Right cardiac atrium (tissue), 5 donors: ENCODE results near the gene CAND2. TPM values are rescaled to one million over a fixed set of nuclear protein-coding genes. Genes with fewer than 3 reads are reported as not detected.
A peak's percentile ranks its signal among the peaks of the same experiment; 100 is the strongest.

Source experiments
- ATAC-seq, 2 donors: fragments of 200-7000 bp; cut with Tn5 transposase; one replicate each; pipeline versions ENCODE4 v1.8.0 to v1.9.1; 2020; ENCODE audit warnings: moderate library complexity in 2 of 2, mild to moderate bottlenecking in 1 of 2
- DNase-seq, 3 donors: peaks; one replicate each; pipeline ENCODE4 v3.0.0-alpha.2; 2020
- H3K27ac ChIP-seq: one replicate; pipeline ENCODE4 v1.5.1; 2013; ENCODE audit warnings: mild to moderate bottlenecking, low read length, control low read depth, moderate library complexity
- H3K27me3 ChIP-seq: one replicate; pipeline ENCODE4 v1.6.1; 2013; ENCODE audit not compliant: control insufficient read depth, insufficient read depth
- H3K4me1 ChIP-seq: one replicate; pipeline ENCODE4 v1.6.1; 2013; ENCODE audit warnings: low read length; ENCODE audit not compliant: control insufficient read depth, insufficient read depth
- H3K4me3 ChIP-seq: one replicate; pipeline ENCODE4 v1.5.1; 2013; ENCODE audit warnings: low read length, control low read depth
- H3K9me3 ChIP-seq: one replicate; pipeline ENCODE4 v1.6.1; 2013; ENCODE audit warnings: low read length; ENCODE audit not compliant: control insufficient read depth
- WGBS: extraction: QIAGEN DNeasy Blood & Tissue Kit; methylation state at CpG from one replicate; pipeline ENCODE4 v1.1.7; 2013; 5-methylcytosine and 5-hydroxymethylcytosine counted together
- intact Hi-C, 4 donors: fragments of 100-400 bp; cut with DNase I; formaldehyde crosslinking; loops; one replicate each; pipeline versions ENCODE4 v1.11.0 to v1.14.0; 2022 to 2023
- polyA plus RNA-seq: library from polyadenylated mRNA; stranded (reverse); fragments of 200-250 nt; gene quantifications from one replicate; pipeline ENCODE4 v1.2.3, GENCODE V29; 2013
- total RNA-seq, 4 donors: library from RNA; stranded (reverse); fragmentation: NEBNext Ultra II Directional; extraction: Animal tissue kit (Norgen Biotek cat#: 25700); gene quantifications; one replicate each; pipeline ENCODE4 v1.2.1, GENCODE V29; 2021
- donor health status: healthy with polysubstance abuse.
- donor health status: DM: no; HTN: yes; CAD: no.
- donor health status: DM: no; HTN: no; CAD: no.
- donor health status: DM: no; HTN: yes; CAD: no; lungs with severe emphysema.
- donor health status: DM: yes; HTN: yes; CAD: no.

CAND2 gene
- total and polyA plus RNA-seq, 5 donors = 33.2 to 63.6 (median 42.1) TPM

GRCh38 chr3:12756175-12756574, 40.3 kb upstream of the CAND2 start:
- ATAC-seq = no peak
- intact Hi-C loops = no loop called here
- no peak overlapping the region for H3K27ac ChIP-seq
- WGBS = 82% methylated on average over 4 of the region's 4 CpGs
- DNase-seq = no peak
- H3K4me3 ChIP-seq = no peak overlapping the region
- H3K9me3 ChIP-seq = no peaks in the 10 kb centered on the region
- peaks cover 10% of the 10 kb centered on the region for H3K4me1 ChIP-seq
- H3K27me3 ChIP-seq = no peaks in the 10 kb centered on the region

GRCh38 chr3:12756635-12757034, 39.8 kb upstream of the CAND2 start:
- Histone ChIP-seq H3K4me3 (no peak overlapping the region), H3K4me1 (peaks cover 10% of the 10 kb centered on the region), H3K9me3 (no peaks in the 10 kb centered on the region), H3K27me3 (no peaks in the 10 kb centered on the region), H3K27ac (no peak overlapping the region)
- intact Hi-C loops = no loop called here
- DNase-seq (no peak), ATAC-seq (no peak)
- 98% methylated on average over 3 of the region's 3 CpGs for WGBS

- intact Hi-C loops = no loop called here
- Histone ChIP-seq H3K9me3 (no peaks in the 10 kb centered on the region), H3K27ac (peak overlapping the region; percentile 1), H3K4me1 (peaks cover 10% of the 10 kb centered on the region), H3K27me3 (no peaks in the 10 kb centered on the region), H3K4me3 (no peak overlapping the region)
- 15% methylated on average over 5 of the region's 5 CpGs for WGBS
- peak; percentile 80 to 81 for ATAC-seq
- DNase-seq = peak; percentile 66 to 87 (median 82)
These were observed 38.3 kb upstream of the CAND2 start for GRCh38 chr3:12758025-12758781.

- no peak within 1 kb of the TSS for H3K4me3 ChIP-seq
- peaks cover 10% of the 10 kb centered on the region for H3K4me1 ChIP-seq
- 74% methylated on average over 10 of the region's 10 CpGs for WGBS
- H3K27me3 ChIP-seq = no peaks in the 10 kb centered on the region
- peak within 1 kb of the TSS; percentile 1 for H3K27ac ChIP-seq
- intact Hi-C loops = no loop called here
- H3K9me3 ChIP-seq = no peaks in the 10 kb centered on the region
- ATAC-seq (peak; percentile 7 to 19), DNase-seq (no peak)
These were observed 37.3 kb upstream of the CAND2 start, which contains the start of gene TMEM40 for GRCh38 chr3:12759097-12759679. TSS of gene TMEM40 (minus strand) at chr3:12759259. CDS start at chr3:12749832, 9,427 bp downstream.

- H3K27me3 ChIP-seq = no peaks in the 10 kb centered on the region
- DNase-seq = no peak
- no peak overlapping the region for H3K4me3 ChIP-seq
- ATAC-seq = no peak
- intact Hi-C loops = no loop called here
- 73% methylated on average over 8 of the region's 8 CpGs for whole genome bisulfite sequencing
- H3K9me3 ChIP-seq = no peaks in the 10 kb centered on the region
- H3K4me1 ChIP-seq = peaks cover 10% of the 10 kb centered on the region
- no peak overlapping the region for H3K27ac ChIP-seq
These were observed 36.6 kb upstream of the CAND2 start for GRCh38 chr3:12759693-12760565.

GRCh38 chr3:12764171-12764776, 32.2 kb upstream of the CAND2 start:
- WGBS = 87% methylated on average over 8 of the region's 8 CpGs
- ATAC-seq = no peak

GRCh38 chr3:12766541-12766940, 29.9 kb upstream of the CAND2 start:
- 75% methylated on average over 6 of the region's 6 CpGs for WGBS
- intact Hi-C loops = no loop called here
- H3K4me1 ChIP-seq = no peaks in the 10 kb centered on the region
- no peak overlapping the region for H3K4me3 ChIP-seq
- no peak overlapping the region for H3K27ac ChIP-seq
- DNase-seq (no peak), ATAC-seq (no peak)
- H3K27me3 ChIP-seq = no peaks in the 10 kb centered on the region
- H3K9me3 ChIP-seq = no peaks in the 10 kb centered on the region

More at GRCh38 chr3:12764171-12764776, 32.2 kb upstream of the CAND2 start:
- Histone ChIP-seq H3K27me3 (no peaks in the 10 kb centered on the region), H3K27ac (no peak overlapping the region), H3K4me1 (peaks cover 1% of the 10 kb centered on the region), H3K9me3 (no peaks in the 10 kb centered on the region), H3K4me3 (no peak overlapping the region)
- no peak for DNase-seq
- intact Hi-C loops = no loop called here

GRCh38 chr3:12768579-12769527, 27.6 kb upstream of the CAND2 start:
- intact Hi-C loops = no loop called here
- H3K27ac ChIP-seq = no peak overlapping the region
- H3K9me3 ChIP-seq = no peaks in the 10 kb centered on the region
- ATAC-seq = no peak
- no peak overlapping the region for H3K4me3 ChIP-seq
- H3K27me3 ChIP-seq = no peaks in the 10 kb centered on the region
- WGBS = 83% methylated on average over 54 of the region's 54 CpGs
- H3K4me1 ChIP-seq = no peaks in the 10 kb centered on the region
- DNase-seq = peak in 1 of 3 donors; percentile 57

GRCh38 chr3:12769761-12770160, 26.7 kb upstream of the CAND2 start:
- intact Hi-C loops = no loop called here
- Histone ChIP-seq H3K9me3 (no peaks in the 10 kb centered on the region), H3K27ac (no peak overlapping the region), H3K4me3 (no peak overlapping the region), H3K27me3 (no peaks in the 10 kb centered on the region), H3K4me1 (no peaks in the 10 kb centered on the region)
- 80% methylated on average over 2 of the region's 2 CpGs for WGBS
- DNase-seq (no peak), ATAC-seq (no peak)

GRCh38 chr3:12771236-12771635, 25.2 kb upstream of the CAND2 start:
- no peaks in the 10 kb centered on the region for H3K9me3 ChIP-seq
- H3K27ac ChIP-seq = no peak overlapping the region
- H3K4me1 ChIP-seq = no peaks in the 10 kb centered on the region
- WGBS = 93% methylated on average over 9 of the region's 9 CpGs
- intact Hi-C loops = no loop called here
- ATAC-seq (no peak), DNase-seq (no peak)
- H3K27me3 ChIP-seq = no peaks in the 10 kb centered on the region
- no peak overlapping the region for H3K4me3 ChIP-seq
